ENCODE results near the gene MAGEC1.

GRCh38 chrX:141935645-141936044, 32.0 kb downstream of the MAGEC1 start:
- TF ChIP-seq, protein P1, sequence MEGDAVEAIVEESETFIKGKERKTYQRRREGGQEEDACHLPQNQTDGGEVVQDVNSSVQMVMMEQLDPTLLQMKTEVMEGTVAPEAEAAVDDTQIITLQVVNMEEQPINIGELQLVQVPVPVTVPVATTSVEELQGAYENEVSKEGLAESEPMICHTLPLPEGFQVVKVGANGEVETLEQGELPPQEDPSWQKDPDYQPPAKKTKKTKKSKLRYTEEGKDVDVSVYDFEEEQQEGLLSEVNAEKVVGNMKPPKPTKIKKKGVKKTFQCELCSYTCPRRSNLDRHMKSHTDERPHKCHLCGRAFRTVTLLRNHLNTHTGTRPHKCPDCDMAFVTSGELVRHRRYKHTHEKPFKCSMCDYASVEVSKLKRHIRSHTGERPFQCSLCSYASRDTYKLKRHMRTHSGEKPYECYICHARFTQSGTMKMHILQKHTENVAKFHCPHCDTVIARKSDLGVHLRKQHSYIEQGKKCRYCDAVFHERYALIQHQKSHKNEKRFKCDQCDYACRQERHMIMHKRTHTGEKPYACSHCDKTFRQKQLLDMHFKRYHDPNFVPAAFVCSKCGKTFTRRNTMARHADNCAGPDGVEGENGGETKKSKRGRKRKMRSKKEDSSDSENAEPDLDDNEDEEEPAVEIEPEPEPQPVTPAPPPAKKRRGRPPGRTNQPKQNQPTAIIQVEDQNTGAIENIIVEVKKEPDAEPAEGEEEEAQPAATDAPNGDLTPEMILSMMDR (IDR thresholded peaks at IDR 0.05): no peak
- no peak for TF ChIP-seq POLR2A (IDR thresholded peaks at IDR 0.05)

Data from vagina (tissue), 2 donors.